Transverse colon (tissue), 4 donors: ENCODE measurements around the gene TUSC2. TPM values are rescaled to one million over a fixed set of nuclear protein-coding genes. Genes with fewer than 3 reads are reported as not detected.

Experiments
- DNase-seq: peaks from one replicate; pipeline ENCODE4 v3.0.0-alpha.2; 2019
- H3K27ac ChIP-seq, 4 donors: fragments of 200-600 bp; sonication (generic); 2 replicates each; pipeline ENCODE4 v1.5.1; 2016 to 2018; ENCODE audit warnings: inconsistent platforms in 4 of 4
- H3K27me3 ChIP-seq: fragments of 200-600 bp; sonication (generic); 2 replicates; pipeline ENCODE4 v1.5.1; 2017; ENCODE audit warnings: inconsistent platforms
- H3K36me3 ChIP-seq, 4 donors: fragments of 200-600 bp; sonication (generic); 2 replicates each; pipeline ENCODE4 v1.5.1; 2017 to 2019; ENCODE audit warnings: inconsistent platforms in 4 of 4
- H3K4me1 ChIP-seq, 4 donors: fragments of 200-600 bp; sonication (generic); 2 replicates each; pipeline ENCODE4 v1.5.1; 2017 to 2020; ENCODE audit warnings: inconsistent platforms in 4 of 4
- H3K4me3 ChIP-seq, 4 donors: fragments of 200-600 bp; sonication (generic); 1 replicate in 1 of 4; 2 replicates in 3 of 4; pipeline versions ENCODE4 v1.5.1 to v1.6.1; 2017 to 2019; ENCODE audit warnings: inconsistent platforms in 4 of 4
- H3K9me3 ChIP-seq, 2 donors: fragments of 200-600 bp; sonication (generic); 2 replicates each; pipeline ENCODE4 v1.5.1; 2017 to 2019; ENCODE audit warnings: inconsistent platforms in 2 of 2
- CTCF ChIP-seq, 5 experiments: fragments of 200-600 bp in 3 of 5; fragments of 450-650 bp in 2 of 5; sonication (generic) in 3 of 5; IDR thresholded peaks; 1 replicate in 2 of 5; 2 replicates in 3 of 5; pipeline ENCODE4 v1.5.1; 2016 to 2017; ENCODE audit warnings: antibody characterized with exemption in 5 of 5, inconsistent platforms in 3 of 5, mild to moderate bottlenecking in 2 of 5, moderate library complexity in 1 of 5
- EP300 ChIP-seq: sonication (generic); formaldehyde crosslinking; IDR thresholded peaks from one replicate; pipeline ENCODE4 v1.6.1; 2017; ENCODE audit warnings: antibody characterized with exemption, low read depth
- POLR2A ChIP-seq: fragments of 450-650 bp; IDR thresholded peaks from one replicate; pipeline ENCODE4 v1.6.1; 2016; ENCODE audit warnings: antibody characterized with exemption, mild to moderate bottlenecking, moderate library complexity
- POLR2AphosphoS5 ChIP-seq, 3 donors: sonication (generic); formaldehyde crosslinking; IDR thresholded peaks; one replicate each; pipeline ENCODE4 v1.6.1; 2016; ENCODE audit warnings: antibody characterized with exemption in 3 of 3
- WGBS, 2 donors: methylation state at CpG; one replicate each; pipeline ENCODE4 v1.1.5; 2018; ENCODE audit warnings: low coverage in 1 of 2; 5-methylcytosine and 5-hydroxymethylcytosine counted together
- in situ Hi-C, 4 donors: fragments of 200-750 bp; cut with MboI; loops; one replicate each; pipeline versions ENCODE4 v1.15.0 to v1.15.1; 2017; ENCODE audit warnings: low sequenced_read_pairs in 3 of 4, low pct_ligation_motif_present in 1 of 4, low pct_unique_long_range_greater_than_20kb in 1 of 4
- intact Hi-C: fragments of 100-400 bp; cut with DNase I; formaldehyde crosslinking; loops from one replicate; pipeline ENCODE4 v1.15.1; 2023; ENCODE audit warnings: low total_unique reads
- total RNA-seq, 4 donors: library from RNA; depleted of rRNA; stranded (reverse); fragments of >200 nt; gene quantifications; one replicate each; pipeline ENCODE4 v1.1.0, GENCODE V29; 2016

The TUSC2 gene
- total RNA-seq, 4 donors from 2014 or later: 7.9 to 39.6 (median 28.0) TPM

- Histone ChIP-seq H3K27me3 (peaks cover 24% of the 10 kb centered on the region), H3K9me3 (no peaks in the 10 kb centered on the region), H3K36me3 (no peaks in the 10 kb centered on the region), H3K4me3 (no peak overlapping the region), H3K4me1 (peaks cover 0 to 4% (median 2%) of the 10 kb centered on the region in 4 donors), H3K27ac (no peak overlapping the region)
- WGBS, 2 donors: 91% methylated on average over 8 of the region's 8 CpGs; no CpG with 5 or more reads in 1 of the 2 donors
- no peak for TF ChIP-seq POLR2AphosphoS5 (IDR thresholded peaks at IDR 0.05)
- TF ChIP-seq CTCF (IDR thresholded peaks at IDR 0.05): no peak
- no peak for TF ChIP-seq POLR2A
- no peak for TF ChIP-seq EP300
- in situ Hi-C loops: no loop called here
- DNase-seq: no peak
- intact Hi-C loops: loop anchor here (10.0 kb wide), 1 partner anchor 155 kb away; no protein-coding TSS in a partner anchor
Observed at GRCh38 chr3:50279255-50280016, 48.6 kb downstream of the TUSC2 start.

DNA sequence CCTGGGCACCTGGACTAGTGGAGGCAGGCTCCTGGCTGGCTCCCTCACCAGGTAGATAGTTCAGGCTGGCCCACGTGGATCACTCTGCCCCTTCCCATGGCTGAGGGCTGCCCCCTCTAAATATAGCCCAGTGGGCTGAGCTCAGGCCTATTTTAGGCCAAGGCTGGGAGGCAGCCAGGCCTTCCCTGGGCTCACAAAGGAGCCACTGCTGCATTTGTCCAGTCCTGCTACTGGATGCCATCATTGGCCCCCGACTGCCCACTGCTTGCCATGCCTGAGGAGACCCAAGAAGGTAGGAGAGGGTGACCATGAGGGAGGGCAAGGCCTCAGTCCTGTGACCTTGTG lies 49.2 kb downstream of the TUSC2 start, which contains the start of gene LSMEM2:
Gene LSMEM2 (plus strand): TSS at position 208 of the 345 bp plus-strand sequence. CDS start 27 bp downstream, at position 235.
- Histone ChIP-seq H3K27me3 (peaks cover 27% of the 10 kb centered on the region), H3K36me3 (no peaks in the 10 kb centered on the region), H3K4me1 (peaks cover 0 to 10% (median 4%) of the 10 kb centered on the region in 4 donors), H3K27ac (no peak within 1 kb of the TSS), H3K9me3 (no peaks in the 10 kb centered on the region), H3K4me3 (no peak within 1 kb of the TSS)
- WGBS, 2 donors: 71% methylated on average over 1 of the region's 2 CpGs; no CpG with 5 or more reads in 1 of the 2 donors
- intact Hi-C loops: loop anchor here (10.0 kb wide), 1 partner anchor 154 kb away; no protein-coding TSS in a partner anchor
- TF ChIP-seq EP300 (no peak), POLR2A (no peak), POLR2AphosphoS5 (IDR thresholded peaks at IDR 0.05) (no peak), CTCF (IDR thresholded peaks at IDR 0.05) (no peak)
- no peak for DNase-seq
- in situ Hi-C loops: no loop called here

GRCh38 chr3:50278123-50278879 lies 49.7 kb downstream of the TUSC2 start:
- in situ Hi-C loops: no loop called here
- Histone ChIP-seq H3K36me3 (no peaks in the 10 kb centered on the region), H3K27ac (no peak overlapping the region), H3K27me3 (peaks cover 32% of the 10 kb centered on the region), H3K9me3 (no peaks in the 10 kb centered on the region), H3K4me1 (peaks cover 3 to 15% (median 9%) of the 10 kb centered on the region in 4 donors), H3K4me3 (no peak overlapping the region)
- WGBS, 2 donors: 74% methylated on average over 4 of the region's 4 CpGs; no CpG with 5 or more reads in 1 of the 2 donors
- intact Hi-C loops: loop anchor here (10.0 kb wide), 1 partner anchor 154 kb away; no protein-coding TSS in a partner anchor
- no peak for DNase-seq
- TF ChIP-seq CTCF (IDR thresholded peaks at IDR 0.05) (no peak), EP300 (no peak), POLR2A (no peak), POLR2AphosphoS5 (IDR thresholded peaks at IDR 0.05) (no peak)

DNA sequence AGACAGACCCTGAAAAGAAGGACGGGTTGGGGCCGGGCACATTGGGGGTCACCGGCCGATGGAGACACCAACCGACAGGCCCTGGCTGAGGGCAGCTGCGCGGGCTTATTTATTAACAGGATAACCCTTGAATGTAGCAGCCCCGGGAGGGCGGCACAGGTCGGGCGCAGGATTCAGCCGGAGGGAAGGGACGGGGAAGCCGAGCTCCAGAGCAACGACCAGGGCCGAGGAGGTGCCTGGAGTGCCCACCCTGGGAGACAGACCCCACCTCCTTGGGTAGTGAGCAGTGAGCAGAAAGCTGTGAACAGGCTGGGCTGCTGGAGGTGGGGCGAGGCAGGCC lies 51.3 kb downstream of the TUSC2 start:
- intact Hi-C loops: loop anchor here (10.0 kb wide), 1 partner anchor 152 kb away; no protein-coding TSS in a partner anchor
- no peaks in the 10 kb centered on the region for H3K9me3 ChIP-seq
- no peak for DNase-seq
- TF ChIP-seq CTCF (IDR thresholded peaks at IDR 0.05): no peak
- no peak for TF ChIP-seq EP300
- no peak for TF ChIP-seq POLR2A
- TF ChIP-seq POLR2AphosphoS5 (IDR thresholded peaks at IDR 0.05): no peak
- no peak overlapping the region for H3K4me3 ChIP-seq
- H3K27me3 ChIP-seq: peaks cover 33% of the 10 kb centered on the region
- in situ Hi-C loops: no loop called here
- H3K4me1 ChIP-seq: peaks cover 7 to 26% (median 14%) of the 10 kb centered on the region in 4 donors
- no peak overlapping the region for H3K27ac ChIP-seq
- WGBS, 2 donors: 87% methylated on average over 17 of the region's 17 CpGs; no CpG with 5 or more reads in 1 of the 2 donors
- H3K36me3 ChIP-seq: no peaks in the 10 kb centered on the region
